Measurements from ENCODE around the gene SF1. TPM values are rescaled to one million over a fixed set of nuclear protein-coding genes. Genes with fewer than 3 reads are reported as not detected.

The SF1 gene
- total and polyA plus RNA-seq, 2 donors from 2014 or later, result 87.5 to 320 TPM

DNA sequence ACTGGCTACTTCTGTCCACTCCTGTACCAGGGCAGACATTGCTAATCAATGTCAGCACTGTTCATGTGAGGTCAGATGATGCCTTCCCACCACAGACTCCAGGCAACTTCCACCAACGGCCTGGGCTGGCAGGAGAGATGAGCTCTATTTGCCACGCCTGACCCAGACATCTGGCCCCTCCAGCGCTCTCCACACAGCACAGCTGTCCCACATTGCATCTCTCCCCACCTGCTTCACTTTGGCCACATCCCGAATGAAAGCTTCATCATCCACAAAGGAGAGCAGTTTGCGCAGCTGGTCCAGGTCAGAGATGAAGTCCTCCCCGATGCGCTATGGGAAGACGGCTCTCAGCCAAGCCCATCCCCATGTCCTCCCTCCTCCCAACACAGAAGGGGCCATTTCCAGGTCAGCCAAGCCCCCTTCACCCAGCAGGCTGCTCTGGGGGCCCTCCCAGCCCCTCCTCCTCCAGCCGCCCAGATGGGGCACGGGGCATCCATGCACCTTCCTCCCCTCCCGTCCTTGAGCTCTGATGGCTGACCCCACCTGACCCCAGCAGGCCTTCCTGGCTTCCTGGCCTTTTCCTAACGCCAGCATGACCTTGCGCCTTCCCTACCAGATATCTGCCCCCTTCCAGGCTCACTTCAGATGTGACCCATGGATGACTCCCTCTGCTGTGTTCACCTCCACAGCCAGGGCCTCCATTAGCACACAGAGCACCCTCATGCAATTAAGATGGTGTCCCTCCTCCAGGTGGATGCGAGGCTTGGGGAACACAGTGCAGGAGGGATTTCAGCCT lies 26.0 kb downstream of the SF1 start:
- FAIRE-seq (no peak), DNase-seq (peak in 3 of 5 donors; percentile 47 to 54 (median 51))
- intact Hi-C loops (cut with DNase I), result no loop called here

DNA sequence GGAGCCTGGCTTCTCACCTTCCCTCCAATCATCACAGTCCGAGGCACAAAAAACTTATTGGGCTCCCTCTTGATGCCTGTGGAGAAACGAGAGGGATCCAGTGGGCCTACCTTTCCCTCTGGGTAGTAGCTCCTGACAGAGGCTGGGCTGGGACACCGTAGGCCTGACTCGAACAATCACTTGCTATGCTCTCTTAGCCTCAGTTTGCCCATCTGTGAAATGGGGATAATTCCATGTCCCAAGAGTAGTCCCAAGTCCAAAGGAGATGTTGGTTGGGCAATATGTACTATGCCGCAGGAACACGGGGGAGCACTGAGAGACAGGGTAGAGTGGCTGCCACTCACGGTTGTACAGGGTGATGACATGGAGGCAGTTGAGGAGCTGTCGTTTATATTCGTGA lies 26.8 kb downstream of the SF1 start:
- H3K27me3 ChIP-seq (ENCODE audit: control insufficient read depth, insufficient read depth, low read length), result no peaks in the 10 kb centered on the region
- no peaks in the 10 kb centered on the region for H3K4me1 ChIP-seq (ENCODE audit: control insufficient read depth in 2 of 3, insufficient read depth in 2 of 3, low read depth in 1 of 3, low read length in 3 of 3)
- intact Hi-C loops (cut with DNase I), result no loop called here
- H3K27ac ChIP-seq (ENCODE audit: low read depth in 2 of 2, low read length in 2 of 2), result no peak overlapping the region
- no peak overlapping the region for H3K9ac ChIP-seq (ENCODE audit: low read length in 3 of 3)
- no peaks in the 10 kb centered on the region for H3K9me3 ChIP-seq (ENCODE audit: control insufficient read depth in 2 of 3, insufficient read depth in 1 of 3, low read length in 3 of 3)
- FAIRE-seq (no peak), DNase-seq (peak in 1 of 5 donors; percentile 13)
- no peak overlapping the region for H3K4me3 ChIP-seq (ENCODE audit: low read length in 3 of 3)
- TF ChIP-seq, protein P1, sequence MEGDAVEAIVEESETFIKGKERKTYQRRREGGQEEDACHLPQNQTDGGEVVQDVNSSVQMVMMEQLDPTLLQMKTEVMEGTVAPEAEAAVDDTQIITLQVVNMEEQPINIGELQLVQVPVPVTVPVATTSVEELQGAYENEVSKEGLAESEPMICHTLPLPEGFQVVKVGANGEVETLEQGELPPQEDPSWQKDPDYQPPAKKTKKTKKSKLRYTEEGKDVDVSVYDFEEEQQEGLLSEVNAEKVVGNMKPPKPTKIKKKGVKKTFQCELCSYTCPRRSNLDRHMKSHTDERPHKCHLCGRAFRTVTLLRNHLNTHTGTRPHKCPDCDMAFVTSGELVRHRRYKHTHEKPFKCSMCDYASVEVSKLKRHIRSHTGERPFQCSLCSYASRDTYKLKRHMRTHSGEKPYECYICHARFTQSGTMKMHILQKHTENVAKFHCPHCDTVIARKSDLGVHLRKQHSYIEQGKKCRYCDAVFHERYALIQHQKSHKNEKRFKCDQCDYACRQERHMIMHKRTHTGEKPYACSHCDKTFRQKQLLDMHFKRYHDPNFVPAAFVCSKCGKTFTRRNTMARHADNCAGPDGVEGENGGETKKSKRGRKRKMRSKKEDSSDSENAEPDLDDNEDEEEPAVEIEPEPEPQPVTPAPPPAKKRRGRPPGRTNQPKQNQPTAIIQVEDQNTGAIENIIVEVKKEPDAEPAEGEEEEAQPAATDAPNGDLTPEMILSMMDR (IDR thresholded peaks at IDR 0.05; ENCODE audit: borderline replicate concordance, extremely low read depth, insufficient read depth), result no peak
- no peaks in the 10 kb centered on the region for H3K36me3 ChIP-seq (ENCODE audit: control insufficient read depth in 2 of 3, insufficient read depth in 3 of 3, low read length in 3 of 3)

More for the DNA sequence above, 26.0 kb downstream of the SF1 start:
- Histone ChIP-seq H3K9ac (ENCODE audit: low read length in 3 of 3) (no peak overlapping the region), H3K27ac (ENCODE audit: low read depth in 2 of 2, low read length in 2 of 2) (no peak overlapping the region), H3K36me3 (ENCODE audit: control insufficient read depth in 2 of 3, insufficient read depth in 3 of 3, low read length in 3 of 3) (no peaks in the 10 kb centered on the region), H3K9me3 (ENCODE audit: control insufficient read depth in 2 of 3, insufficient read depth in 1 of 3, low read length in 3 of 3) (no peaks in the 10 kb centered on the region), H3K27me3 (ENCODE audit: control insufficient read depth, insufficient read depth, low read length) (no peaks in the 10 kb centered on the region), H3K4me3 (ENCODE audit: low read length in 3 of 3) (no peak overlapping the region), H3K4me1 (ENCODE audit: control insufficient read depth in 2 of 3, insufficient read depth in 2 of 3, low read depth in 1 of 3, low read length in 3 of 3) (no peaks in the 10 kb centered on the region)
- TF ChIP-seq, protein P1 (IDR thresholded peaks at IDR 0.05; ENCODE audit: borderline replicate concordance, extremely low read depth, insufficient read depth), result no peak

DNA sequence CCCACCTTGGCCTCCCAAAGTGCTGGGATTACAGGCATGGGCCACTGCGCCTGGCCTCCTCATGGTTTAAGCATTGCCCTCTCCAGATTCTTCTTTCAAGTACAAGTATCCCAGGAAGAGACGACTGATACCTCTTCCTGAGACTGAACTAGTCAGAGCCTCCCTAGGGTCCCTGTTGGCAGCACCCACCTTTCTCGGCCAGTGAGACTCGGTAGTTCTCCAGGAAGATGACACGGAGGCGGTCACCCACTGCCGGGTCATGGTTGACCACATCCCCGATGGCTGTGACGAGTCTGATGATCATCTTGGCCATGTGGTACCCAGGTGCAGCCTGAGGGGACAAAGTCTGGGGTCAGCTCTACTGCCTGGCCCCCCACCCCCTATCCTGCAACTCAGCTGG lies 27.2 kb downstream of the SF1 start:
- no peaks in the 10 kb centered on the region for H3K27me3 ChIP-seq (ENCODE audit: control insufficient read depth, insufficient read depth, low read length)
- H3K4me1 ChIP-seq (ENCODE audit: control insufficient read depth in 2 of 3, insufficient read depth in 2 of 3, low read depth in 1 of 3, low read length in 3 of 3), result no peaks in the 10 kb centered on the region
- intact Hi-C loops (cut with DNase I), result no loop called here
- FAIRE-seq (no peak), DNase-seq (peak in 2 of 5 donors; percentile 34 to 61)
- TF ChIP-seq, protein P1 (IDR thresholded peaks at IDR 0.05; ENCODE audit: borderline replicate concordance, extremely low read depth, insufficient read depth), result no peak
- no peaks in the 10 kb centered on the region for H3K9me3 ChIP-seq (ENCODE audit: control insufficient read depth in 2 of 3, insufficient read depth in 1 of 3, low read length in 3 of 3)
- H3K36me3 ChIP-seq (ENCODE audit: control insufficient read depth in 2 of 3, insufficient read depth in 3 of 3, low read length in 3 of 3), result no peaks in the 10 kb centered on the region
- no peak overlapping the region for H3K9ac ChIP-seq (ENCODE audit: low read length in 3 of 3)
- H3K27ac ChIP-seq (ENCODE audit: low read depth in 2 of 2, low read length in 2 of 2), result no peak overlapping the region
- no peak overlapping the region for H3K4me3 ChIP-seq (ENCODE audit: low read length in 3 of 3)

Data from kidney (tissue), 14 donors.